ENCODE data around the gene TMEM69.

The TMEM69 gene

GRCh38 chr1:45687754-45688740, at the start of gene TMEM69 (continued):
- TF ChIP-seq ZNF658 (tag by site-specific recombination; IDR thresholded peaks at IDR 0.05) (no peak), ZNF785 (tag by site-specific recombination; IDR thresholded peaks at IDR 0.05) (no peak), HOXD13 (CRISPR knock-in tag; IDR thresholded peaks at IDR 0.05; ENCODE audit: borderline replicate concordance) (no peak), ZNF837 (tag by site-specific recombination; IDR thresholded peaks at IDR 0.05) (no peak), ZNF623 (tag by site-specific recombination; IDR thresholded peaks at IDR 0.05) (0 out of 2 replicates have a peak, but pooled peaks have one; percentile 11), ZNF621 (tag by site-specific recombination; IDR thresholded peaks at IDR 0.05) (no peak), ZNF596 (tag by site-specific recombination; IDR thresholded peaks at IDR 0.05) (no peak), ZBTB11 (tag by site-specific recombination; conservative IDR thresholded peaks at IDR 0.05; ENCODE audit: low read depth) (peak; percentile 99), ZNF747 (tag by site-specific recombination; IDR thresholded peaks at IDR 0.05) (no peak), ZNF529 (tag by site-specific recombination; IDR thresholded peaks at IDR 0.05; ENCODE audit: insufficient replicate concordance) (no peak), GFI1B (tag by site-specific recombination; IDR thresholded peaks at IDR 0.05) (no peak), ZNF26 (tag by site-specific recombination; IDR thresholded peaks at IDR 0.05) (no peak), PATZ1 (tag by site-specific recombination; IDR thresholded peaks at IDR 0.05) (peak; percentile 88), ZNF335 (tag by site-specific recombination; conservative IDR thresholded peaks at IDR 0.05) (peak; percentile 97), ZNF600 (tag by site-specific recombination; IDR thresholded peaks at IDR 0.05) (peak; percentile 44), FEZF1 (tag by site-specific recombination; IDR thresholded peaks at IDR 0.05) (no peak), ZNF146 (tag by site-specific recombination; IDR thresholded peaks at IDR 0.05) (0 out of 2 replicates have a peak, but pooled peaks have one; percentile 5), BCL11B (tag by site-specific recombination; IDR thresholded peaks at IDR 0.05; ENCODE audit: low read depth) (no peak), ZSCAN18 (tag by site-specific recombination; IDR thresholded peaks at IDR 0.05) (0 out of 2 replicates have a peak, but pooled peaks have one; percentile 36), ZBTB44 (tag by site-specific recombination; IDR thresholded peaks at IDR 0.05) (peak; percentile 51; the same call in 1 of the 2 replicates), CTCF (tag by site-specific recombination; IDR thresholded peaks at IDR 0.05) (peak; percentile 12; the same call in 1 of the 2 replicates)
